Limb (tissue), 2 donors: Measurements from ENCODE around the gene HMOX2.

Experiments
- DNase-seq, 2 donors: peaks; one replicate each; pipeline ENCODE4 v3.0.0-alpha.2; 2016; ENCODE audit errors: extremely low spot score in 2 of 2

Gene HMOX2

GRCh38 chr16:4525069-4525468 lies 48.9 kb downstream of the HMOX2 start:
- DNase-seq: peak; percentile 21 to 36

GRCh38 chr16:4525634-4526277 lies 49.6 kb downstream of the HMOX2 start:
- DNase-seq: no peak

- peak in 1 of 2 donors; percentile 39 for DNase-seq
These were observed 53.2 kb downstream of the HMOX2 start for GRCh38 chr16:4529085-4530060.

GRCh38 chr16:4531811-4532210 lies 55.6 kb downstream of the HMOX2 start:
- DNase-seq: no peak

- DNase-seq: no peak
These were observed 56.0 kb downstream of the HMOX2 start for GRCh38 chr16:4532238-4532637.

GRCh38 chr16:4533490-4533889 lies 57.3 kb downstream of the HMOX2 start:
- no peak for DNase-seq

- DNase-seq: no peak
These were observed 58.1 kb downstream of the HMOX2 start for GRCh38 chr16:4534151-4534790.

GRCh38 chr16:4535627-4536108 lies 59.5 kb downstream of the HMOX2 start:
- DNase-seq: no peak

GRCh38 chr16:4536391-4537106 lies 60.4 kb downstream of the HMOX2 start:
- DNase-seq: no peak

- DNase-seq: no peak
These were observed 61.5 kb downstream of the HMOX2 start for GRCh38 chr16:4537376-4538343.

GRCh38 chr16:4538350-4539235 lies 62.4 kb downstream of the HMOX2 start, which contains the start of gene CDIP1:
Gene CDIP1, minus strand, starts transcription at chr16:4538773. Its CDS starts 24,643 bp downstream, at chr16:4514130.
- peak; percentile 91 to 99 for DNase-seq

GRCh38 chr16:4539716-4540284 lies 63.6 kb downstream of the HMOX2 start:
- DNase-seq: no peak

GRCh38 chr16:4544473-4544872 lies 68.3 kb downstream of the HMOX2 start:
- DNase-seq: no peak

GRCh38 chr16:4548124-4548523 lies 71.9 kb downstream of the HMOX2 start:
- DNase-seq: no peak

GRCh38 chr16:4550591-4550990 lies 74.4 kb downstream of the HMOX2 start:
- DNase-seq: no peak

- no peak for DNase-seq
These were observed 76.3 kb downstream of the HMOX2 start for GRCh38 chr16:4552541-4552940.

GRCh38 chr16:4556112-4556511 lies 79.9 kb downstream of the HMOX2 start, which contains the start of gene C16orf96:
Gene C16orf96, plus strand, starts transcription at chr16:4556340. Its CDS starts 150 bp downstream, at chr16:4556490.
- no peak for DNase-seq

GRCh38 chr16:4556580-4556979 lies 80.4 kb downstream of the HMOX2 start:
- no peak for DNase-seq

GRCh38 chr16:4557973-4558372 lies 81.8 kb downstream of the HMOX2 start:
- no peak for DNase-seq
